GM18499 (cell line): ENCODE data around the gene OSGIN1.

Experiments used
- ATAC-seq: cut with Tn5 transposase; IDR thresholded peaks from one replicate; pipeline ENCODE4 v1.9.1; 2021; ENCODE audit warnings: moderate number of reproducible peaks; ENCODE audit not compliant: insufficient read depth, unreplicated experiment

Gene OSGIN1

GRCh38 chr16:83968891-83969649 lies 16.0 kb downstream of the OSGIN1 start:
- no peak for ATAC-seq

GRCh38 chr16:83969771-83970429 lies 16.9 kb downstream of the OSGIN1 start:
- ATAC-seq, result no peak

- ATAC-seq, result no peak
Measured at GRCh38 chr16:83970430-83970815, 17.4 kb downstream of the OSGIN1 start.

- no peak for ATAC-seq
Measured at GRCh38 chr16:83971165-83972130, 18.4 kb downstream of the OSGIN1 start.

- ATAC-seq, result no peak
Measured at GRCh38 chr16:83972256-83973008, 19.4 kb downstream of the OSGIN1 start.

- ATAC-seq, result no peak
Measured at GRCh38 chr16:83973077-83973476, 20.0 kb downstream of the OSGIN1 start.

- no peak for ATAC-seq
Measured at GRCh38 chr16:83973581-83974385, 20.7 kb downstream of the OSGIN1 start.

- no peak for ATAC-seq
Measured at GRCh38 chr16:83974475-83974874, 21.4 kb downstream of the OSGIN1 start.

- no peak for ATAC-seq
Measured at GRCh38 chr16:83975590-83976260, 22.7 kb downstream of the OSGIN1 start.

GRCh38 chr16:83977056-83977815 lies 24.2 kb downstream of the OSGIN1 start:
- ATAC-seq, result no peak

- no peak for ATAC-seq
Measured at GRCh38 chr16:83978401-83978904, 25.4 kb downstream of the OSGIN1 start.

- ATAC-seq, result no peak
Measured at GRCh38 chr16:83979441-83979840, 26.4 kb downstream of the OSGIN1 start.

GRCh38 chr16:83980794-83981193 lies 27.8 kb downstream of the OSGIN1 start:
- ATAC-seq, result no peak

- no peak for ATAC-seq
Measured at GRCh38 chr16:83981799-83982198, 28.8 kb downstream of the OSGIN1 start.

GRCh38 chr16:83983491-83983890 lies 30.5 kb downstream of the OSGIN1 start:
- no peak for ATAC-seq

GRCh38 chr16:83989300-83989699 lies 36.3 kb downstream of the OSGIN1 start:
- no peak for ATAC-seq

- no peak for ATAC-seq
Measured at GRCh38 chr16:83990492-83990891, 37.5 kb downstream of the OSGIN1 start.

GRCh38 chr16:83992624-83993023 lies 39.6 kb downstream of the OSGIN1 start:
- no peak for ATAC-seq
